Upper lobe of right lung (tissue), 1 donor: ENCODE measurements around the gene ASB7. TPM values are rescaled to one million over a fixed set of nuclear protein-coding genes. Genes with fewer than 3 reads are reported as not detected.

Source experiments
- ATAC-seq: fragments of 200-7000 bp; cut with Tn5 transposase; one replicate; pipeline ENCODE4 v1.9.1; 2020; ENCODE audit warnings: mild to moderate bottlenecking, moderate library complexity
- DNase-seq: peaks from one replicate; pipeline ENCODE4 v3.0.0-alpha.2; 2020
- H3K27ac ChIP-seq: fragments of 200-600 bp; one replicate; pipeline ENCODE4 v1.8.0; 2022
- H3K27me3 ChIP-seq: fragments of 200-600 bp; one replicate; pipeline ENCODE4 v1.8.0; 2022; ENCODE audit warnings: mild to moderate bottlenecking
- H3K36me3 ChIP-seq: fragments of 200-600 bp; one replicate; pipeline ENCODE4 v1.8.0; 2022
- H3K4me1 ChIP-seq: fragments of 200-600 bp; one replicate; pipeline ENCODE4 v1.8.0; 2022
- H3K4me3 ChIP-seq: fragments of 200-600 bp; one replicate; pipeline ENCODE4 v1.8.0; 2022; ENCODE audit warnings: mild to moderate bottlenecking
- H3K9me3 ChIP-seq: fragments of 200-600 bp; one replicate; pipeline ENCODE4 v1.8.0; 2022
- intact Hi-C: fragments of 100-400 bp; cut with DNase I; formaldehyde crosslinking; loops from one replicate; pipeline ENCODE4 v1.11.0; 2022
- total RNA-seq: library from RNA; stranded (reverse); fragmentation: NEBNext Ultra II Directional; extraction: Animal tissue kit (Norgen Biotek cat#: 25700); gene quantifications from one replicate; pipeline ENCODE4 v1.2.1, GENCODE V29; 2021
- TF ChIP-seq, protein P1 (sequence below): fragments of 200-600 bp; IDR thresholded peaks from one replicate; pipeline ENCODE4 v1.8.0; 2022; ENCODE audit warnings: antibody characterized with exemption
- donor health status: DM: no; HTN: yes; CAD: no; lungs with severe emphysema.

ASB7 gene
- total RNA-seq, 1 donor from 2014 or later: 13.1 TPM

DNA sequence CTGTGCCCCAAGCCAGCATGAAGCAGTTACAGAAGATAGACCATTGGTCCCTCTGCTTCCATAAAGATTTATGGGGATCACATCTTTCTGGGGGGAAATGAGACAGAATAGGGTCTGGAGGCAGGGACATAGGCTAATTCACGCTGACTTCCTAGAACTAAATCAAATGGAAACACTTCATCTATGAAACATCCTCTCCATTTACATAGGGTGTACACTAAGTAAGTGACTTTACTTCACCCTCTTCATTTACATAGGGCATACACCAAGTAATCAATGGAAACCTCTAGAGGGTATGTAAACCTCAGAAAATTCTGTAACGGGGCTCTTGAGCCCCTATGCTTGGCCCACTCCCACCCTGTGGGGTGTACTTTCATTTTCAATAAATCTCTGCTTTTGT, 10.6 kb upstream of the ASB7 start:
- Histone ChIP-seq H3K36me3 (no peaks in the 10 kb centered on the region), H3K4me1 (peaks cover 4% of the 10 kb centered on the region), H3K4me3 (no peak overlapping the region), H3K27ac (no peak overlapping the region), H3K9me3 (no peaks in the 10 kb centered on the region), H3K27me3 (no peaks in the 10 kb centered on the region)
- DNase-seq (no peak), ATAC-seq (no peak)
- TF ChIP-seq, protein P1, sequence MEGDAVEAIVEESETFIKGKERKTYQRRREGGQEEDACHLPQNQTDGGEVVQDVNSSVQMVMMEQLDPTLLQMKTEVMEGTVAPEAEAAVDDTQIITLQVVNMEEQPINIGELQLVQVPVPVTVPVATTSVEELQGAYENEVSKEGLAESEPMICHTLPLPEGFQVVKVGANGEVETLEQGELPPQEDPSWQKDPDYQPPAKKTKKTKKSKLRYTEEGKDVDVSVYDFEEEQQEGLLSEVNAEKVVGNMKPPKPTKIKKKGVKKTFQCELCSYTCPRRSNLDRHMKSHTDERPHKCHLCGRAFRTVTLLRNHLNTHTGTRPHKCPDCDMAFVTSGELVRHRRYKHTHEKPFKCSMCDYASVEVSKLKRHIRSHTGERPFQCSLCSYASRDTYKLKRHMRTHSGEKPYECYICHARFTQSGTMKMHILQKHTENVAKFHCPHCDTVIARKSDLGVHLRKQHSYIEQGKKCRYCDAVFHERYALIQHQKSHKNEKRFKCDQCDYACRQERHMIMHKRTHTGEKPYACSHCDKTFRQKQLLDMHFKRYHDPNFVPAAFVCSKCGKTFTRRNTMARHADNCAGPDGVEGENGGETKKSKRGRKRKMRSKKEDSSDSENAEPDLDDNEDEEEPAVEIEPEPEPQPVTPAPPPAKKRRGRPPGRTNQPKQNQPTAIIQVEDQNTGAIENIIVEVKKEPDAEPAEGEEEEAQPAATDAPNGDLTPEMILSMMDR: no peak
- intact Hi-C loops: no loop called here

- H3K27me3 ChIP-seq: no peaks in the 10 kb centered on the region
- TF ChIP-seq, protein P1: no peak
- H3K36me3 ChIP-seq: no peaks in the 10 kb centered on the region
- ATAC-seq: no peak
- intact Hi-C loops: no loop called here
- H3K4me1 ChIP-seq: peaks cover 4% of the 10 kb centered on the region
- no peaks in the 10 kb centered on the region for H3K9me3 ChIP-seq
- no peak overlapping the region for H3K4me3 ChIP-seq
- no peak overlapping the region for H3K27ac ChIP-seq
- DNase-seq: no peak
Measured at GRCh38 chr15:100592898-100593297, 9.5 kb upstream of the ASB7 start.

DNA sequence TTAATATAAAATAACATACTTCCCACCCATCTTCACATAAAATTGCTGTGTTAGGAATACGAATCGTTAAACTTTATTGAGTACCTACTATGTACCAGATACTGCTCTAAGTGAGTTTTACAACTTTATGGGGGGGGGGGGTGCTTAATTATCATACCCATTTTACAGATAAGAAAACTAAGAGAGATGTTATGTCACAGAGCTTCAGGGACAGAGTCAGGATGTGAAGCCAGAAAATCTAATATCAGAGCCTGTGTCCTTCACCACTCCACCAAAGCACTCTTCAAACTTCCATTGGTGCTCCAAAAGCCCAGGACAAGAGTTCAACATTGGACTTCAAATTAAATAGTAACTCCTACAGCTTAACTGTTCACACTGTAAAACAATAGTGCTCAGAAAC, 9.0 kb upstream of the ASB7 start:
- Histone ChIP-seq H3K4me3 (no peak overlapping the region), H3K27ac (no peak overlapping the region), H3K9me3 (no peaks in the 10 kb centered on the region), H3K27me3 (no peaks in the 10 kb centered on the region), H3K4me1 (peaks cover 4% of the 10 kb centered on the region), H3K36me3 (no peaks in the 10 kb centered on the region)
- no peak for ATAC-seq
- TF ChIP-seq, protein P1: no peak
- intact Hi-C loops: no loop called here
- no peak for DNase-seq

DNA sequence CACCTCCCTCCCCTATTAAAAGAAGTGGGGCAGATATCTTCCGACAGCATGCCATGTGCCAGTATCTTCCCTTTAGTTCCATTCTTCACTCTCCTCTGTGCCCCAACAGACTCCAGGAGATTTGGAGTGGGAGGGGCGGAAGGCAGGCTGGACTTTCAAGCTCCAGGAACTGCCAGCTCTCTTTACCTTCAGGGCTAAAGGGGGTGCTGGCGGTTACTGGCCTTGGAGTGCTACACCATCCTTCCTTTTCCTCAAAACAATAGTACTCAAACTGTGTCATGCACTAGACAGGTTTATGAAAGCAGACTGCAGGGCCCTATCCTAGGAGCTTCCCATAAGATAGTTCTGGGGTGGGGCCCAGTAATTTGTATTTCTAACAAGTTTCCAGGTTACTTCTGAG, 6.4 kb upstream of the ASB7 start:
- H3K9me3 ChIP-seq: no peaks in the 10 kb centered on the region
- TF ChIP-seq, protein P1: no peak
- intact Hi-C loops: no loop called here
- H3K36me3 ChIP-seq: no peaks in the 10 kb centered on the region
- no peak for ATAC-seq
- peaks cover 12% of the 10 kb centered on the region for H3K4me1 ChIP-seq
- no peak overlapping the region for H3K4me3 ChIP-seq
- DNase-seq: no peak
- H3K27me3 ChIP-seq: no peaks in the 10 kb centered on the region
- peak overlapping the region; percentile 31 for H3K27ac ChIP-seq

- Histone ChIP-seq H3K36me3 (no peaks in the 10 kb centered on the region), H3K27me3 (no peaks in the 10 kb centered on the region), H3K27ac (peak overlapping the region; percentile 31), H3K4me3 (no peak overlapping the region), H3K4me1 (peaks cover 17% of the 10 kb centered on the region), H3K9me3 (no peaks in the 10 kb centered on the region)
- intact Hi-C loops: no loop called here
- TF ChIP-seq, protein P1: no peak
- DNase-seq: no peak
- ATAC-seq: peak; percentile 70
Measured at GRCh38 chr15:100596792-100597191, 5.6 kb upstream of the ASB7 start.

DNA sequence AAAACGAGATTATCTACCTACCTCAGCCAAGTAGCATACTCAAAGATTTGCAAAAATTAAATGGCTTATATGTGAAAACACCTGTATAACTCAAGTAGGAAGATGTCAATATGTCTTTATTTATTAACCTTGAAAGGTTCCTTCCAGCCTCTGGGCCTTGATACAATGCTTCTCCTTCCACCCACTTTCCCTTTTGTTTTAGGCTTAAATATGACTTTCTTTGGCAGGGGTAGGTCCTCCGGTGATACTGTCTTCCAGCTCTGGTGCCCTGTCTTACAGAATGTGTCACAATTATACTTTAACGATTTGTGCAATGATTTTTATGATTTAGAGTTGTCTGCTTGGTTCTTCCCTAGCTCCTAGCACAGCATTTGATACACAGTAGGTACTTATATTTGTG, 4.5 kb upstream of the ASB7 start:
- Histone ChIP-seq H3K9me3 (no peaks in the 10 kb centered on the region), H3K36me3 (no peaks in the 10 kb centered on the region), H3K27ac (no peak overlapping the region), H3K27me3 (no peaks in the 10 kb centered on the region), H3K4me3 (no peak overlapping the region), H3K4me1 (peaks cover 17% of the 10 kb centered on the region)
- intact Hi-C loops: no loop called here
- DNase-seq (no peak), ATAC-seq (no peak)
- TF ChIP-seq, protein P1: no peak
